ENCODE measurements around the gene APLP1. TPM values are rescaled to one million over a fixed set of nuclear protein-coding genes. Genes with fewer than 3 reads are reported as not detected.

Gene APLP1
- total RNA-seq, 4 donors from 2014 or later = 0.27 to 0.33 TPM; not detected in 2

DNA sequence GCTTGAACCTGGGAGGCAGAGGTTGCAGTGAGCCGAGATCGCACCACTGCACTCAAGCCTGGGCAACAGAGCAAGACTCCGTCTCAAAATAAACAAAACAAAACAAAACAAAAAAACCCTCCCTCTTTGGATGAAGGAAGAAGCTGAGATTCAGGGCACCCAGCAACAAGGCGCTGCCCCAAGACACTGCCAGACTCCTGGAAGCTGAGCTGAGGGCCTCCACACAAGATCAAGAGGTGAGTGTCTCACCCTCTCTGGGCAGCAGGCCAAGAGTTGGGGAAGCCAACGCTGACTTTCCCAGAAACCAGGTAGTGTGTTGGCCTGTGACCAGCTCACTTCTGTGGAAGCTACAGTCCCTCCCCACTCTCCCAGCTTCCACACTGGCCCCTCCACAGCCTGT is 43.4 kb downstream of the APLP1 start:
- intact Hi-C loops (cut with DNase I; ENCODE audit: low total_unique reads) (no loop called here), in situ Hi-C loops (cut with MboI; ENCODE audit: low sequenced_read_pairs in 4 of 4) (no loop called here)
- DNase-seq (no peak), ATAC-seq (no peak)
- no peaks in the 10 kb centered on the region for H3K4me1 ChIP-seq
- H3K4me3 ChIP-seq = no peak overlapping the region
- H3K27ac ChIP-seq = no peak overlapping the region
- H3K9me3 ChIP-seq = no peaks in the 10 kb centered on the region
- peaks cover 0 to 3% (median 2%) of the 10 kb centered on the region in 3 donors for H3K27me3 ChIP-seq
- no peaks in the 10 kb centered on the region for H3K36me3 ChIP-seq
- TF ChIP-seq, protein P1, sequence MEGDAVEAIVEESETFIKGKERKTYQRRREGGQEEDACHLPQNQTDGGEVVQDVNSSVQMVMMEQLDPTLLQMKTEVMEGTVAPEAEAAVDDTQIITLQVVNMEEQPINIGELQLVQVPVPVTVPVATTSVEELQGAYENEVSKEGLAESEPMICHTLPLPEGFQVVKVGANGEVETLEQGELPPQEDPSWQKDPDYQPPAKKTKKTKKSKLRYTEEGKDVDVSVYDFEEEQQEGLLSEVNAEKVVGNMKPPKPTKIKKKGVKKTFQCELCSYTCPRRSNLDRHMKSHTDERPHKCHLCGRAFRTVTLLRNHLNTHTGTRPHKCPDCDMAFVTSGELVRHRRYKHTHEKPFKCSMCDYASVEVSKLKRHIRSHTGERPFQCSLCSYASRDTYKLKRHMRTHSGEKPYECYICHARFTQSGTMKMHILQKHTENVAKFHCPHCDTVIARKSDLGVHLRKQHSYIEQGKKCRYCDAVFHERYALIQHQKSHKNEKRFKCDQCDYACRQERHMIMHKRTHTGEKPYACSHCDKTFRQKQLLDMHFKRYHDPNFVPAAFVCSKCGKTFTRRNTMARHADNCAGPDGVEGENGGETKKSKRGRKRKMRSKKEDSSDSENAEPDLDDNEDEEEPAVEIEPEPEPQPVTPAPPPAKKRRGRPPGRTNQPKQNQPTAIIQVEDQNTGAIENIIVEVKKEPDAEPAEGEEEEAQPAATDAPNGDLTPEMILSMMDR (IDR thresholded peaks at IDR 0.05 in 4 of 5, conservative IDR thresholded peaks at IDR 0.05 in 1 of 5) = no peak
- TF ChIP-seq POLR2A (IDR thresholded peaks at IDR 0.05) = no peak

DNA sequence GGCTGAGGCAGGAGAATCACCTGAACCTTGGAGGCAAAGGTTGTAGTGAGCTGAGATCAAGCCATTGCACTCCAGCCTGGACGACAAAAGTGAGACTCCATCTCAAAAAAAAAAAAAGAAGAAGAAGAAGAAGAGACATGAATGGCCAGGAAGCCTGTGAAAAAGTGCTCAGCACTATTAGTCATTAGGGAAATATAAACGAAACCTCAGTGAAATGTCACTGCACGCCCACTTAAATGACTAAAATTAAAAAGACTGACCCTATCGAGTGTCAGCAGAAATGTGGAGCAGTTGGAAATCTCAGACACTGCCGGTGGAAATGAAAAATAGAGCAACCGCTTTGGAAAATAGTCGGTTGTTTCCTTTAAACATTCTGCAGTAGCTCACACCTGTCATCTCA is 45.2 kb downstream of the APLP1 start:
- in situ Hi-C loops (cut with MboI; ENCODE audit: low sequenced_read_pairs in 4 of 4) = no loop called here
- Histone ChIP-seq H3K36me3 (no peaks in the 10 kb centered on the region), H3K9me3 (no peaks in the 10 kb centered on the region), H3K4me3 (no peak overlapping the region), H3K4me1 (no peaks in the 10 kb centered on the region), H3K27ac (no peak overlapping the region), H3K27me3 (peaks cover 0 to 3% (median 2%) of the 10 kb centered on the region in 3 donors)
- no peak for TF ChIP-seq POLR2A (IDR thresholded peaks at IDR 0.05)
- DNase-seq (no peak), ATAC-seq (no peak)
- intact Hi-C loops (cut with DNase I; ENCODE audit: low total_unique reads) = no loop called here

DNA sequence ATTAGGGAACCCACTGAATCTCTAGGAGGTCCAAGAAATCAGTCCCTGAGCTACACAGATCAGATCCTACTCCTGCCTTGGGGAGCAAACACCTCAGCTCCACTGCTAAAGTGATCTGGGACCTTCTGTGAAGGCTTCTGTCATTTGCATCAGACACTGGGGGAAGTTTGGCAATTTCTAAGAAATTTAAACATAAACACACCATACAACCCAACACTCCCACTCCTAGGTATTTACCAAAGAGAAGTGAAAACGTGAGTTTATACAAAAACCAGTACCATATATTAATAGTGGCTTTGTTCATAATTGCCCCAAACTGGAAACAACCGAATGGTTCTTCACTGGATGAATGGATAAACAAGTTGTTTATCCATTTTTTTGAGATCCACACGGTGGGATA is 47.1 kb downstream of the APLP1 start:
- in situ Hi-C loops (cut with MboI; ENCODE audit: low sequenced_read_pairs in 4 of 4) (no loop called here), intact Hi-C loops (cut with DNase I; ENCODE audit: low total_unique reads) (no loop called here)
- DNase-seq = no peak
- Histone ChIP-seq H3K4me1 (no peaks in the 10 kb centered on the region), H3K4me3 (no peak overlapping the region), H3K27me3 (peaks cover 0 to 3% (median 0%) of the 10 kb centered on the region in 3 donors), H3K9me3 (no peaks in the 10 kb centered on the region), H3K27ac (no peak overlapping the region), H3K36me3 (no peaks in the 10 kb centered on the region)
- TF ChIP-seq, protein P1 (IDR thresholded peaks at IDR 0.05 in 4 of 5, conservative IDR thresholded peaks at IDR 0.05 in 1 of 5) = no peak
- no peak for TF ChIP-seq POLR2A (IDR thresholded peaks at IDR 0.05)
- ATAC-seq = no peak

DNA sequence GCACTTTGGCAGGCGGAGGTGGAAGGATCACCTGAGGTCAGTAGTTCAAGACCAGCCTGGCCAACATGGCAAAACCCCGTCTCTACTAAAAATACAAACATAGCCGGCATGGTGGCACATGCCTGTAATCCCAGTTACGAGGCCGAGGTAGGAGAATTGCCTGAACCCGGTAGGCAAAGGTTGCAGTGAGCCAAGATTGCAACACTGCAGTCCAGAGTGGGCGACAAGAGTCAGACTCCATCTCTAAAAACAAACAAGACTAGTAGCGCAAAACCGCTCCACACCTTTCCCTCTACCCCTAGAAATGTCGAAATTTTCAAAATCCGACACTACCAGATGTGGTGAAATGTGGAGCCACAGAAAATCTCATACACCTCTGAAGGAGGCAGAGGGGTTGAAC is 50.9 kb downstream of the APLP1 start:
- no peak overlapping the region for H3K27ac ChIP-seq
- ATAC-seq (no peak), DNase-seq (no peak)
- H3K4me1 ChIP-seq = no peaks in the 10 kb centered on the region
- in situ Hi-C loops (cut with MboI; ENCODE audit: low sequenced_read_pairs in 4 of 4) (no loop called here), intact Hi-C loops (cut with DNase I; ENCODE audit: low total_unique reads) (no loop called here)
- TF ChIP-seq, protein P1 (IDR thresholded peaks at IDR 0.05 in 4 of 5, conservative IDR thresholded peaks at IDR 0.05 in 1 of 5) = no peak
- no peak for TF ChIP-seq POLR2A (IDR thresholded peaks at IDR 0.05)
- H3K27me3 ChIP-seq = peaks cover 0 to 3% (median 3%) of the 10 kb centered on the region in 3 donors
- H3K4me3 ChIP-seq = no peak overlapping the region
- H3K36me3 ChIP-seq = no peaks in the 10 kb centered on the region
- H3K9me3 ChIP-seq = no peaks in the 10 kb centered on the region

DNA sequence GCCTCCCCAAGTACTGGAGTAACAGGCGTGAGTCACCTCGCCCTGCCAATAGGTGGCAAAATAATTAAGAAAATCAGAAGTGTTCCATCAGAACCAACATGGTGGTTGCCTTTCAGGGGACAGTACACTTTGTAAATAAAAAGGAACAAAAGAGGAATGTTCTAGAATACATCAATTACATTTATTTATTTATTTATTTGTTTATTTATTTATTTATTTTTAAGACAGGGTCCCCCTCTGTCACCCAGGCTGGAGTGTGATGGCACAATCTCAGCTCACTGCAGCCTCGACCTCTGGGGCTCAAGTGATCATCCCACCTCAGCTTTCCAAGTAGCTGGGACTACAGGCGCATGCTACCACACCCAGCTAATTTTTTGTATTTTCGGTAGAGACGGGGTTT is 52.6 kb downstream of the APLP1 start:
- DNase-seq (no peak), ATAC-seq (no peak)
- Histone ChIP-seq H3K27me3 (peaks cover 2 to 5% (median 3%) of the 10 kb centered on the region in 3 donors), H3K9me3 (no peaks in the 10 kb centered on the region), H3K4me3 (no peak overlapping the region), H3K27ac (no peak overlapping the region), H3K36me3 (no peaks in the 10 kb centered on the region), H3K4me1 (no peaks in the 10 kb centered on the region)
- TF ChIP-seq, protein P1 (IDR thresholded peaks at IDR 0.05 in 4 of 5, conservative IDR thresholded peaks at IDR 0.05 in 1 of 5) = no peak
- TF ChIP-seq POLR2A (IDR thresholded peaks at IDR 0.05) = no peak
- in situ Hi-C loops (cut with MboI; ENCODE audit: low sequenced_read_pairs in 4 of 4) = no loop called here
- intact Hi-C loops (cut with DNase I; ENCODE audit: low total_unique reads) = no loop called here

All from gastrocnemius medialis (tissue), 4 donors.